Natural killer cell treated with Interleukin-12 subunit alpha and Interleukin-12 subunit beta and Interleukin-15 and Interleukin-18, amount 100 ng/mL, for 72 hours (primary cell): Measurements from ENCODE around the gene ZNF511. TPM values are rescaled to one million over a fixed set of nuclear protein-coding genes. Genes with fewer than 3 reads are reported as not detected.
"Not testable (repeated sequence)": the region's sequence is repeated elsewhere in the genome, so short reads cannot be mapped to it uniquely, and the experiment has no call there.

ENCODE experiments used
- ATAC-seq, 2 donors: fragments of 150-1000 bp; cut with Tn5 transposase in 1 of 2; sonication (Bioruptor Pico), chemical (Tn5 transposase) in 1 of 2; 2 replicates each; pipeline ENCODE4 v1.10.0; 2021
- DNase-seq: peaks from one replicate; pipeline ENCODE4 v3.0.0; 2022; ENCODE audit warnings: low spot score
- H3K27ac Mint-ChIP-seq, 2 donors: 1 replicate in 1 of 2; 2 replicates in 1 of 2; pipeline ENCODE4 v1.8.0; 2022; ENCODE audit warnings: mixed read lengths in 2 of 2, mild to moderate bottlenecking in 1 of 2, moderate library complexity in 1 of 2
- H3K27me3 Mint-ChIP-seq, 2 donors: 1 replicate in 1 of 2; 2 replicates in 1 of 2; pipeline ENCODE4 v1.8.0; 2022; ENCODE audit warnings: mixed read lengths in 2 of 2
- H3K36me3 Mint-ChIP-seq: one replicate; pipeline ENCODE4 v1.8.0; 2022; ENCODE audit warnings: mixed read lengths
- H3K4me1 Mint-ChIP-seq, 2 donors: 1 replicate in 1 of 2; 2 replicates in 1 of 2; pipeline ENCODE4 v1.8.0; 2022; ENCODE audit warnings: low read depth in 2 of 2, mixed read lengths in 2 of 2, mild to moderate bottlenecking in 1 of 2
- H3K4me3 Mint-ChIP-seq: one replicate; pipeline ENCODE4 v1.8.0; 2022; ENCODE audit warnings: mixed read lengths
- H3K9me3 Mint-ChIP-seq: 2 replicates; pipeline ENCODE4 v1.8.0; 2022; ENCODE audit warnings: mixed read lengths
- total RNA-seq, 2 donors: library from RNA; stranded (reverse); gene quantifications; one replicate each; pipeline ENCODE4 v1.2.3, GENCODE V29; 2022

The ZNF511 gene
- total RNA-seq, 2 donors from 2014 or later, result 38.1 to 73.2 TPM

GRCh38 chr10:133322064-133322709 is 13.5 kb downstream of the ZNF511 start:
- not testable (repeated sequence) for ATAC-seq, H3K4me3 Mint-ChIP-seq, H3K9me3 Mint-ChIP-seq, H3K27ac Mint-ChIP-seq, DNase-seq, H3K36me3 Mint-ChIP-seq, H3K4me1 Mint-ChIP-seq
- H3K27me3 Mint-ChIP-seq, result peaks cover 22 to 25% of the 10 kb centered on the region in 2 donors

GRCh38 chr10:133324198-133324792 is 15.6 kb downstream of the ZNF511 start:
- peaks cover 26 to 29% of the 10 kb centered on the region in 2 donors for H3K27me3 Mint-ChIP-seq
- H3K9me3 Mint-ChIP-seq, result no peaks in the 10 kb centered on the region
- H3K36me3 Mint-ChIP-seq, result no peaks in the 10 kb centered on the region
- no peak overlapping the region for H3K27ac Mint-ChIP-seq
- H3K4me3 Mint-ChIP-seq, result no peak overlapping the region
- H3K4me1 Mint-ChIP-seq, result peaks cover 3 to 6% of the 10 kb centered on the region in 2 donors
- DNase-seq, result no peak
- ATAC-seq, result peak; percentile 65 to 78

GRCh38 chr10:133324857-133325260 is 16.1 kb downstream of the ZNF511 start:
- Mint-ChIP-seq H3K27ac (no peak overlapping the region), H3K36me3 (no peaks in the 10 kb centered on the region), H3K27me3 (peaks cover 26 to 31% of the 10 kb centered on the region in 2 donors), H3K9me3 (no peaks in the 10 kb centered on the region), H3K4me3 (no peak overlapping the region), H3K4me1 (peaks cover 2 to 6% of the 10 kb centered on the region in 2 donors)
- DNase-seq (no peak), ATAC-seq (no peak)

GRCh38 chr10:133325440-133326222 is 16.9 kb downstream of the ZNF511 start:
- no peak for ATAC-seq
- Mint-ChIP-seq H3K27me3 (peaks cover 23 to 28% of the 10 kb centered on the region in 2 donors), H3K4me3 (peak overlapping the region; percentile 57), H3K9me3 (no peaks in the 10 kb centered on the region), H3K36me3 (no peaks in the 10 kb centered on the region), H3K27ac (no peak overlapping the region), H3K4me1 (peaks cover 4 to 8% of the 10 kb centered on the region in 2 donors)
- no peak for DNase-seq

- ATAC-seq (no peak), DNase-seq (no peak)
- Mint-ChIP-seq H3K27me3 (peaks cover 29 to 33% of the 10 kb centered on the region in 2 donors), H3K36me3 (no peaks in the 10 kb centered on the region), H3K4me3 (peak overlapping the region; percentile 20), H3K4me1 (peaks cover 4 to 8% of the 10 kb centered on the region in 2 donors), H3K27ac (no peak overlapping the region), H3K9me3 (no peaks in the 10 kb centered on the region)
Observed at GRCh38 chr10:133326223-133326551, 17.5 kb downstream of the ZNF511 start.

GRCh38 chr10:133326745-133327650 is 18.3 kb downstream of the ZNF511 start:
- Mint-ChIP-seq H3K36me3 (no peaks in the 10 kb centered on the region), H3K27me3 (peaks cover 31 to 41% of the 10 kb centered on the region in 2 donors), H3K4me3 (no peak overlapping the region), H3K27ac (no peak overlapping the region), H3K4me1 (peaks cover 4 to 8% of the 10 kb centered on the region in 2 donors), H3K9me3 (no peaks in the 10 kb centered on the region)
- no peak for ATAC-seq
- no peak for DNase-seq

- no peak for ATAC-seq
- H3K27me3 Mint-ChIP-seq, result peaks cover 39 to 49% of the 10 kb centered on the region in 2 donors
- no peak overlapping the region for H3K27ac Mint-ChIP-seq
Observed at GRCh38 chr10:133327651-133328357, 19.1 kb downstream of the ZNF511 start.

GRCh38 chr10:133328358-133329343 is 19.9 kb downstream of the ZNF511 start:
- Mint-ChIP-seq H3K9me3 (no peaks in the 10 kb centered on the region), H3K4me3 (no peak overlapping the region), H3K27ac (no peak overlapping the region), H3K36me3 (no peaks in the 10 kb centered on the region), H3K4me1 (peaks cover 4 to 8% of the 10 kb centered on the region in 2 donors), H3K27me3 (peaks cover 47 to 58% of the 10 kb centered on the region in 2 donors)
- no peak for DNase-seq
- ATAC-seq, result no peak

More at GRCh38 chr10:133327651-133328357, 19.1 kb downstream of the ZNF511 start:
- peaks cover 4 to 8% of the 10 kb centered on the region in 2 donors for H3K4me1 Mint-ChIP-seq
- no peaks in the 10 kb centered on the region for H3K36me3 Mint-ChIP-seq
- DNase-seq, result no peak
- no peak overlapping the region for H3K4me3 Mint-ChIP-seq
- no peaks in the 10 kb centered on the region for H3K9me3 Mint-ChIP-seq

GRCh38 chr10:133329491-133330202 is 20.9 kb downstream of the ZNF511 start:
- H3K4me3 Mint-ChIP-seq, result peak overlapping the region; percentile 58
- no peaks in the 10 kb centered on the region for H3K9me3 Mint-ChIP-seq
- no peaks in the 10 kb centered on the region for H3K36me3 Mint-ChIP-seq
- ATAC-seq (peak; percentile 87 to 89), DNase-seq (peak; percentile 80)
- no peak overlapping the region for H3K27ac Mint-ChIP-seq
- H3K27me3 Mint-ChIP-seq, result peaks cover 50 to 62% of the 10 kb centered on the region in 2 donors
- H3K4me1 Mint-ChIP-seq, result peaks cover 8 to 10% of the 10 kb centered on the region in 2 donors

GRCh38 chr10:133332936-133333699 is 24.4 kb downstream of the ZNF511 start:
- H3K4me3 Mint-ChIP-seq, result no peak overlapping the region
- no peaks in the 10 kb centered on the region for H3K36me3 Mint-ChIP-seq
- ATAC-seq, result no peak
- H3K27ac Mint-ChIP-seq, result peak overlapping the region in 1 of 2 donors; percentile 6
- no peak for DNase-seq
- H3K9me3 Mint-ChIP-seq, result no peaks in the 10 kb centered on the region
- peaks cover 36 to 49% of the 10 kb centered on the region in 2 donors for H3K27me3 Mint-ChIP-seq
- H3K4me1 Mint-ChIP-seq, result peaks cover 10 to 11% of the 10 kb centered on the region in 2 donors
